NCI-H1417 (cell line): ENCODE data around the gene KRT16.
"Not testable (repeated sequence)": the region's sequence is repeated elsewhere in the genome, so short reads cannot be mapped to it uniquely, and the experiment has no call there.

Experiments
- DNase-seq, 3 experiments: peaks; one replicate each; lab custom pipeline; 2025; lab: John Stamatoyannopoulos, UW

The KRT16 gene

DNA sequence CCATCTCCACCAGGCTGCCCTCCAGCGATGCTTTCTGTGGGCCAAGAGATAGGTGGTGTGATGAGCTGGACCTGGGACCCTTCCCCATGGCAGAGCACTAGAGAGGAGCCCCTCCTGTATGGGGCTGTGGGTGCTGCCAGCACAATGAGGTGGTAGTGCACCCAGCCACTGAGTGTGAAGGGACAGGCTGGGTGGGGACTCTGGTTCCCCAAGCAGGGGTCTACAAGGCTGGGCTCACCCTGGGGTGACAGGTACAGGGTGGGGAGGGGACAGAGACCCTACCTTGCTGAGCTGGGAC lies 15.5 kb upstream of the KRT16 start:
- not testable (repeated sequence) for DNase-seq

DNA sequence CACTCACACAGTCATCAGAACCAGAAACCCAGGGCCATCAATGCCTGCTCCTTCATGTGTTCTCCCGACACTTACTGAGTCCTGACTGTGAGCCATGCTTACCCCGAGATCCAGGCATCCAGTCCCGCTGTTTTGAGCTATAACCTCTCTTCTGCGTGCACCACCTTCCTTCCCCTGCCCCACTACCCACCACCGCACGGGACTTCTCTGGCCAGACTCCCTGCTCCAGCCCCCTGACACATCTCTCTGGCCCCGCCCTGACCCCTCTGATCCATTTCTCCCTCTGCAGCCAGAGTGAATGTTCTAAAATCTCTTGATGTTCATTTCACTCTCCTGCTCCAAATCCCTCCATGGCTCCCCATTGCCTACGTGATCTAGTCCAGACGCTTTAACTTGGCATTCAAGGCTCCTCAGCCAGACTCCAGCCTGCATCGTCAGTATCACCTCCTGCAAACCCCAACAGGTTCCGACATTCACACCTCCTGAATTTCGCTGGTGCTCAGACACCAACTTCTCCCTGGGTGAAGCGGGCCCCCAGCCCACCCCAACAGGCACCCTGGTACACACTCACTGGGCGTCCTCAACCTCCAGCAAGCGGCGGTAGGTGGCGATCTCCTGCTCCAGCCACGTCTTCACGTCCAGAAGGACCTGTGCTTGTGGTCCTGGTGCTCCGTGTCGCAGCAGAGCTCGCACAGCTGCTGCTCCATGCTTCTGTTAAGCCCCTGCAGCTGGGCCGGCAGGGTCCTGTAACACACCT lies 14.9 kb upstream of the KRT16 start:
- no peak for DNase-seq

- not testable (repeated sequence) for DNase-seq
Measured at GRCh38 chr17:41626914-41627295, 14.3 kb upstream of the KRT16 start.

DNA sequence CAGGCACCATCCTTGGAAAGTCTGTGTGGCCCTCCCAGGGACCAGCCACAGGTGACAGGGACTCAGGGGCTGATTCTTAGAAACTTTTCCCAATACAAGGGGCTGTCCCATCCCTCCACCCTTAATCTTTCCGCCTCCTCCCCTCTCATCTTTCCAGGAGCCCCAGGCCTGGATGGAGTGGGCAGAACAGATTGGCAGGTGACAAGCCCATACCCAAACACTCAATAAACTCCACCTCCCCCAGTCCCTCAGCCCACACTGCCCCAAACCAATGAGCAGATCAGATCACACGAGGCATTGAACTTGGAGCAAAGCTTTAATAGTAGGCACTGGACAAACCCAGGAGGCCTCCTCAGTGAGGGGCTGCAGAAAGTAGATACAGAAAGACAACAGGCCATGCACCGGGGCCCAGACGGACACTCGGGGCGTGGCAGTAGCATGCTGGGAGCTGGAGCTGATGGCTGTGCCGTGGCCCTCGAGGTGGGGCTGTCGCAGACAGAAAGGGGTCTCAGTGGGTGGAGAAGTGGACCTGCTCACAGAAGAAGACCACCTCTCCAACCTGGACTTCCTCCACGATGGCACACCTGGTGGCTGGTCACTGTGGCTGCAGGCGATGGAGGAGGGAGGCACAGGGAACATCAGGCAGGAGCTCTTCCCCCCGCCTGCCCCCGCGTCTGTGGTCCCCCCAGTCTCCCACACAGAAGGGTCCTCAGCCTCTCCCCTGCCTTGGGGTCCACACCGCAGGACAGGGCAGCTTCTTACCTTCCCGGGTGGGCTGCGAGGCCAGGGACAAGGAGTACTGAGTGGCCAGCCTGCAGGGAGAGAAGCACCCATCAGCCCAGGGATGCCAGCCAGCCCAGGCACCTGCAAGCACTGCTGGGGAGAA lies 13.7 kb upstream of the KRT16 start:
- not testable (repeated sequence) for DNase-seq

GRCh38 chr17:41625602-41626001 lies 13.0 kb upstream of the KRT16 start:
- no peak for DNase-seq

GRCh38 chr17:41624208-41625101 lies 11.9 kb upstream of the KRT16 start, which contains the start of gene KRT17:
Gene KRT17 (minus strand): TSS chr17:41624575. CDS start chr17:41624509, 66 bp downstream.
- no peak for DNase-seq

DNA sequence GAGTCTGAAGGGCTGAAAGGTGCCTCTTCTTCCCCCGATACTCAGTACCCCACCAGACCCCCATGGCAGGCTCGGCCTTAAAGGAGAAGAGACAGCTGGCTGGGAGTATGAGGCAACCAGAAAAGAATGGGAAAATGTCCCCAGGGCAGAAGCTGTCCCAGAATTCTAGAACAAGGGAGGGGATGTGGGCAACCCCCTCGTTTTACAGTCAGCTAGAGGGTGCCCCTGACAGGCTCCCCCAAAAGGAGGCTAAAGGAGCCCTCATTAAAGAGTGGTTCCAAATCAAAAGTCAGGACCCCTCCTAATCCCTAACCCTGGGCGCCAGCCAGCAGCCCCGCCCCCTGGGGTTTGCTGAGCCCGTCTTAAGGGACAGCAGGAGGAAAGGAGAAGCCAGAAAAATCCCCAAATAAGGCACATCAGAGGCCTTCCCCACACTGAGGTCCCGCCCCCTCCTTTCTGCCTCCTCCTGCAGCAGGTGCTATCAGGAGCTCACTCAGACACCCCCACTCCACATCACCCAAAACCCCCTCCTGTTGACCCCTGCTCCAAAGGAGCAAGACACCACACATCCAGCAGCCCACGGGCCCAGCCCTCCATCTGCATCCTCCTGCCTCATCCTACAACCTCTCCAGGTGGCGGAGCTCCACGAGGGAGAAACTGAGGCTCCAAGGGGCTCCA lies 10.8 kb upstream of the KRT16 start:
- not testable (repeated sequence) for DNase-seq

DNA sequence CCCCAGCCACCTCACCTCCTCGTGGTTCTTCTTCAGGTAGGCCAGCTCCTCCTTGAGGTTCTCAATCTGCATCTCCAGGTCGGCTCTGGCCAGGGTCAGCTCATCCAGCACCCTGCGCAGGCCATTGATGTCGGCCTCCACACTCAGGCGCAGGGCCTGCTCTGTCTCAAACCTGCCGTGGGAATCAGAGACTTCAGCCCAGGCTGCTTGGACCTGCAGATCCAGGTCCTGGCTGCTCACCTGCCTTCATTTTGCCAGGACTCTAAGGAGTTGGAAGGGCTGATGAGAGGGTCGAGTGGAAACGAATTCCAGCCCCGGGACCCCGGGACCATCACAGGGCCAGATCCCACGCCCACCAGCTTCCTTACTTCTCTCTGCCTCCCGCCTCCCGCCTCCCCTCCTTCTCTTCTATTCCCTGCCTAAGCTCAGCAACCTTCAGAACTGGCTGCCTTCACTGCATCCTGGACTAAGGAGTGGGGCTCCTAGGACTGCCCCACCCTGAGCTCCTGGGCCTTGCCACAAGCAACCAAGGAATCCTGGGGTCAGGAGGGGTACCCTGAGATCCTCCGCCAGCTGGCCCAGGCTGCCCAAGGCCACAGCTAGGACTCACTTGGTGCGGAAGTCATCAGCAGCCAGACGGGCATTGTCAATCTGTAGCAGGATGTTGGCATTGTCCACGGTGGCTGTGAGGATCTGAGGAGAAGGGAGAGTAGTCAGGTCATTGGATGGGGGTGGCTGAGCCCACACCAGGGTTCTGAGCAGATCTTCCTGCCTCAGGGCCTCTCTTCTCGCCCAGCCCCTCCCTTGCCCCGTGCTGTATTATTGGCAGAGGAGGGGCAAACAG lies 10.0 kb upstream of the KRT16 start:
- DNase-seq, result not testable (repeated sequence)

- no peak for DNase-seq
Measured at GRCh38 chr17:41621916-41622315, 9.3 kb upstream of the KRT16 start.

DNA sequence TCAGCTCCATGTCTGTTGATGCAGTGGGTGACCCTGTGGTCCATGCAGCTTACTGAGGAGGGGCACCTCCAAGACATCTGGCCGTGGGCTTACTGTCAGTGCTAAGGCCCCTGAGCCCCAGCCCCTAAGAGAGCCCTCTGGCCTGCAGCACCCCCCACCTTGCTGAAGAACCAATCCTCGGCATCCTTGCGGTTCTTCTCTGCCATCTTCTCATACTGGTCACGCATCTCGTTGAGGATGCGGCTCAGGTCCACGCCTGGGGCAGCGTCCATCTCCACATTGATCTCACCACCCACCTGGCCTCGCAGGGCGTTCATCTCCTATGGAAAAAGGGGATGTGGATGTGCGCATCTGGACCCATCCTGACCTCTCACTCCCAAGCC lies 8.9 kb upstream of the KRT16 start:
- DNase-seq, result not testable (repeated sequence)

- DNase-seq, result no peak
Measured at GRCh38 chr17:41620583-41621434, 8.2 kb upstream of the KRT16 start.

DNA sequence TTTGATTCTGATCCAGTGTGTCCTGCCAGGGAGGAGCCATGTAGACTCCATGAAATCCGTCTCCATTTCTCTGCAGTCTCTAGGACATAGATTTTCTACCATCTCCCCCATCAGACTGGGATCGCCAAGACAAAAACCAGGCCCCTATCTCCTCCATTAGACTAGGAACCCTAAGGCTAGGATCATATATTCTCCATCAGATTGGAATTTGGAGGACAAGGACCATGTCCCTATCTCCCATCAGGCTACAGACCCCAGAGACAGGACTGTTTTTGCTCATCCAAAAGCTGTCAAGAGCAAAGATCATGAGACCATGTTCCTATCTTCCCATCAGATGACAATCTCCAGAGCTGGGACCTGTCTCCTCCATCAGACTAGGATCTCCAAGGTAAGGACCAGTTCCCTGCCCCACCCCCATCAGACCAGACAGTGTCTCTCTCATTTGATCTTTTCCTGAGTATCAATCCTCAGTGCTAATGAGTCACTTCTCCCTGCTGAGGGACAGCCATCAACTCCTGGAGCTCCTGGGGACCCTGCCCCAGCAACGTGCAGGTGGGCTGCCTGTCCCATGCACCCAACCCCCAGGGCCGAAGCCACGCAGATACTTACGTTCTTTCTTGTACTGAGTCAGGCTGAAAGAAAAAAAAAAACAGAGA lies 7.5 kb upstream of the KRT16 start:
- not testable (repeated sequence) for DNase-seq

DNA sequence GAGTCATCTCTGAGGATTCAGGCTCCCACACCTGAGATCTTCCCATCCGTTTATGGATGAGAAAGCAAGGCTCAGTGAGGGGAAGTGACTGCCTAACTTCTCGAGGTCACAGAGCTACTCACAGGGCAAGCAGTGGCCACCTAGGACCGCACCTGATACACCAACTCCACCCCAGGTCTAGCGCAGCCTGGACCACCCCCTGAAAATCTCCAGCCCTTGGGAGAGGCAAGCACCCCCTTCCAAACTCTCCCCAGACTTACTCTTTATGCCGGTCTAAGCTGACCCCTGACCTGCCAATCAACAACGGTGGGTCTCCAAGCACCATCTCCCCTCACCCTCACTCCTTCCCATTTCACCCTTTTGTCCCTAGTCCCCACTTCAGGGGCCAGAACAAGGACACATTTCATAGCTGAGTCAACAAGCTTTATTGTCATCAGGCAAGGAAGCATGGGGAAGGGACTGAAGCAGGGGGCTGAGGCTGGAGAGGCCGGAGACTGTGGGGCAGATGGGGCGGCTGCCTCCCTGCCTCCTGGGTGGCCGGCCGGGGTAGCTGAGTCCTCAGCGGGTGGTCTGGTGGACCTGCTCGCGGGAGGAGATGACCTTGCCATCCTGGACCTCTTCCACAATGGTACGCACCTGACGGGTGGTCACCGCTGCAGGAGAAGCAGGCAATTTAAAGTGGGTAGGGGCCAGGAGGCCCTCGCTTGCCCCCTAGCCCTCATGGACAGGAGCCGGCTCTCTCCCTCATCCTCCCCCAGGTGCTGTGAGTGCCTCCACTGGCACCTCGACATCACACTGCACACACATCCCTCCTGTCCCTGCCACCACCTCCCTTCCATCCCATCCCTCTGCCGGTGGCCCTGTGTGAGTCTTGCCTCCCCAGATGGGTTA lies 6.7 kb upstream of the KRT16 start:
- no peak for DNase-seq

DNA sequence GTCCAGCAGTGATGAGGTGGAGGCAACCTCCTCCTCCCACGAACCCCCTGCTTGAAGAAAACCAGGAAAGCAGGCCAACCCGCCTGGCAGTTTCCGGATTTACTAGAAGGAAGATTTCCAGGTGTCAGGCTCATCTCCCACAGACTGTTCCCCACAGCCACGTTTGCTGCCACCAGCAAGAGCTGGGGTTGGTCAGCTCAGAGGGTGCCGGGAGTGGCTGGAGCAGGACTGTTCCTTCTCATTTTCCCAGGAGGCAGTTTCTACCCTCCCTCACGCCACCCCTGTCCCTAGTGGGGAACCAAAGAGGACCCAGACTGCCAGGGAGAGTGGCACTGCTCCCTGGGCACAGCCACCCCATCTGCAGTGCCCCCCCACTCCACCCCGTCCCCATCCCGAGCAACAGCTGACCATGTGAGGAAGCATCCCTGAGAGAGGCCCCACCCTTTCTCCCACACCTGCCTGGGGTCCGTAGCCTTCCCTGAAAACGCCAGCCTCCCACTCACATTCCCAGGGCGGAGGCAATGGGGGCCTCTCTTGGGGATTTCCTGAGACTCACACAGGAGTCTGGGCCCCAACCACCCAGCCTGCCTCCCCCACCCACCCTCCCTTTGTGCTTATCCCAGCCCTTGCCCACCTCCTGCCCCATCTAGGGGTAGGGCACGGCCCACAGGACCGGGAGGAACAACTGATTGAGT lies 5.9 kb upstream of the KRT16 start:
- DNase-seq, result no peak

DNA sequence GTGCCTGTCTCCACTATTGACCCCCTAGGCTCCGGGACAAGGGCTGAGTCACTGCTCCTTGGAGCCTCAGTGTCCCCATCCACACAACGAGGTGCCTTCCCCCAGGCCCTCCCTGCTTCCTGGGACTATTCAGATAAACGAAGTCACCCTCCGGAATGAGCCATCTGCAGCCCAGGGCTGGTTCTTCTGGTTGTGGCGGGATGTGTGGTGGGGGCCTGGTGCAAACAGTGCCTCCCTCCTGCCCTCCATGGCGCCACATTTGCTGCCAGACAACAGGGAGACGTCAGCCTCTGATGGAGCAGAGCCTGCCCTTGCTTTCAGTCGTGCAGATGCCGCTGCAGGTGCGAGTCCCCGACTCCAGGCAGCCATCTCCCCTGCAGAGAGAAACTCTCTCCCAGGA lies 5.1 kb upstream of the KRT16 start:
- peak in 1 of 3 experiments; percentile 11 for DNase-seq

GRCh38 chr17:41617136-41617535 lies 4.6 kb upstream of the KRT16 start:
- no peak for DNase-seq

- DNase-seq, result not testable (repeated sequence)
Measured at GRCh38 chr17:41616486-41616885, 3.9 kb upstream of the KRT16 start.

DNA sequence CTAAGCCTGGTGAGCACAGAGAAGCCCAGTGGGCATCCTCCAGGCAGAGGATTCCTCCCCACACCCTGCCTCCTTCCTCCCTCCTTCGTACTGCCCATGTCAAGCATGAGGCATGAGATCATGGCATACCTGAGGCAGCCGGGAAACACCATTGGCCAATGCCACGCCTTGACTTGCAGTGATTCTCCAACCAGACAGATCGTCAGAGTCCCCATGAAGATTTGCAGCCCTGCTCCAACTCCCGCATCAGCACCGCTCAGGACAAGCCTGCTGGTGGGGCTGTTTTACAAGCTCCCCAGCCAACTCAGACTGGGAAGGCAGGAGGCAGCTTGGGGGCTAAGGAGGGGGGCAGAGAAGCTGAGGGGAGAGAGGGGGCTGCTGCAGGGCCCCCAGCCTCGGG lies 2.9 kb upstream of the KRT16 start:
- peak in 1 of 3 experiments; percentile 3 for DNase-seq
